Measurements from ENCODE around the gene RAB4A. TPM values are rescaled to one million over a fixed set of nuclear protein-coding genes. Genes with fewer than 3 reads are reported as not detected.

RAB4A gene
- total RNA-seq, 2 experiments from 2014 or later, result 26.7 to 28.7 TPM

DNA sequence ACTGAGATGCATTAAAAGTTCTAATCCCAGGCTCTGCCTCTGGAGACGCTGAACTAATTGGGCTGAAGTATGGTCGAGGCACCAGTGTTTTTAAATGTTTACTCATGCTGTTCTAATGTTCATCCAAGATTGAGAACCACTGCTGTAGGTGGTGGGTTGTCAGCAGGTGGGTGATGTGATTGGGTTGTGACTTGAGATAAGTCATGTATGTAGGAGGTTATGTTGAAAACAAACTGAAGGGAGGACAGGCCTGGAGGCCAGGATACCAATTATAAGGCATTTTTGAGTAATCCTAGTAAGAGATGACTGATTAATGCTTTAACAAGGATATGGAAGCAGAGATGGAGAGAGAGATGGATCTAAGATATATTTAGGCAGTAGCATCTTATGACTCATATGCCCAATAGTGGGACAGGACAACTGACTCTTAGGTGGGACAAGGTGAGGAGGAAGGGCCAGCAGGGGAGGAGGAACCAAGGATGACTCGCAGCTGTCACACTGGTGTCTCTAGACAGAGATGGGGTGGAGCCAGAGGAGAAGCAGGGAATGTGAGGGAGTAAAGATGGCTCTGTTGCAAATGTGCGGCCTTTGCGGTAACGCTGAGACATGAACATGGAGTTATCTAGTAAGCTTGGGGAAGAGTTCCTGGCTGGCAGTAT is 29.3 kb downstream of the RAB4A start:
- H3K27me3 Mint-ChIP-seq, result no peaks in the 10 kb centered on the region
- Histone ChIP-seq H3K27me3 (ENCODE audit: control insufficient read depth in 1 of 2, insufficient read depth in 2 of 2, low read length in 2 of 2) (no peaks in the 10 kb centered on the region), H3K4me3 (ENCODE audit: low read length) (no peak overlapping the region), H3K27ac (ENCODE audit: low read depth in 1 of 2, low read length in 2 of 2) (no peak overlapping the region), H3K36me3 (ENCODE audit: insufficient read depth, low read length) (peaks cover 58% of the 10 kb centered on the region), H3K4me1 (ENCODE audit: insufficient read depth, low read length) (no peaks in the 10 kb centered on the region), H3K9me3 (ENCODE audit: control insufficient read depth in 1 of 2, insufficient read depth in 1 of 2, low read length in 2 of 2) (no peaks in the 10 kb centered on the region)
- ChIA-PET CTCF (no interaction called here), POLR2A (no interaction called here)
- intact Hi-C loops (cut with DNase I, micrococcal nuclease), result no loop called here
- peaks cover 87% of the 10 kb centered on the region for H3K36me3 Mint-ChIP-seq (ENCODE audit: low read depth)
- TF ChIP-seq, protein P1, sequence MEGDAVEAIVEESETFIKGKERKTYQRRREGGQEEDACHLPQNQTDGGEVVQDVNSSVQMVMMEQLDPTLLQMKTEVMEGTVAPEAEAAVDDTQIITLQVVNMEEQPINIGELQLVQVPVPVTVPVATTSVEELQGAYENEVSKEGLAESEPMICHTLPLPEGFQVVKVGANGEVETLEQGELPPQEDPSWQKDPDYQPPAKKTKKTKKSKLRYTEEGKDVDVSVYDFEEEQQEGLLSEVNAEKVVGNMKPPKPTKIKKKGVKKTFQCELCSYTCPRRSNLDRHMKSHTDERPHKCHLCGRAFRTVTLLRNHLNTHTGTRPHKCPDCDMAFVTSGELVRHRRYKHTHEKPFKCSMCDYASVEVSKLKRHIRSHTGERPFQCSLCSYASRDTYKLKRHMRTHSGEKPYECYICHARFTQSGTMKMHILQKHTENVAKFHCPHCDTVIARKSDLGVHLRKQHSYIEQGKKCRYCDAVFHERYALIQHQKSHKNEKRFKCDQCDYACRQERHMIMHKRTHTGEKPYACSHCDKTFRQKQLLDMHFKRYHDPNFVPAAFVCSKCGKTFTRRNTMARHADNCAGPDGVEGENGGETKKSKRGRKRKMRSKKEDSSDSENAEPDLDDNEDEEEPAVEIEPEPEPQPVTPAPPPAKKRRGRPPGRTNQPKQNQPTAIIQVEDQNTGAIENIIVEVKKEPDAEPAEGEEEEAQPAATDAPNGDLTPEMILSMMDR (IDR thresholded peaks at IDR 0.05), result no peak
- no peaks in the 10 kb centered on the region for H3K4me1 Mint-ChIP-seq (ENCODE audit: low read depth)
- no peak overlapping the region for H3K27ac Mint-ChIP-seq
- ATAC-seq (ENCODE audit: poor library complexity), result no peak
- no peaks in the 10 kb centered on the region for H3K9me3 Mint-ChIP-seq
- H3K4me3 Mint-ChIP-seq, result no peak overlapping the region
- no peak for DNase-seq

DNA sequence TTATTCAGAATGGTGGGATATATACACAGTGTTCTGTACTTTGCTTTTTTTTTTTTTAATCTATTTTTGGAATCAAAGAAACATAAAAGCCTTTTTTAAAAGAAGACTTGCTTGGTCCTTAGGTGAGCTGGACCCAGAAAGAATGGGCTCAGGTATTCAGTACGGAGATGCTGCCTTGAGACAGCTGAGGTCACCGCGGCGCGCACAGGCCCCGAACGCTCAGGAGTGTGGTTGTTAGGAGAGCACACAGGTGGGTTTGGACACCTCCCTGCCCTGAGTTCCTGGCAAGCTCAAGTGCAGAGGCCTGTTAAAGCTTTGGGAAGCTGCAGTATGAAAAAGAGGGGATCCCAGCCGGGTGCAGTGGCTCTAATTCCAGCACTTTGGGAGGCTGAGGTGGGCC is 31.8 kb downstream of the RAB4A start:
- no peaks in the 10 kb centered on the region for H3K9me3 ChIP-seq (ENCODE audit: control insufficient read depth in 1 of 2, insufficient read depth in 1 of 2, low read length in 2 of 2)
- no peaks in the 10 kb centered on the region for H3K27me3 Mint-ChIP-seq
- no peaks in the 10 kb centered on the region for H3K9me3 Mint-ChIP-seq
- CTCF ChIA-PET, result no interaction called here
- POLR2A ChIA-PET, result no interaction called here
- no peak overlapping the region for H3K27ac Mint-ChIP-seq
- H3K4me3 ChIP-seq (ENCODE audit: low read length), result no peak overlapping the region
- no peak overlapping the region for H3K4me3 Mint-ChIP-seq
- no peak for DNase-seq
- peaks cover 53% of the 10 kb centered on the region for H3K36me3 ChIP-seq (ENCODE audit: insufficient read depth, low read length)
- no peaks in the 10 kb centered on the region for H3K4me1 ChIP-seq (ENCODE audit: insufficient read depth, low read length)
- no peak for ATAC-seq (ENCODE audit: poor library complexity)
- intact Hi-C loops (cut with DNase I, micrococcal nuclease), result no loop called here
- no peaks in the 10 kb centered on the region for H3K4me1 Mint-ChIP-seq (ENCODE audit: low read depth)
- no peaks in the 10 kb centered on the region for H3K27me3 ChIP-seq (ENCODE audit: control insufficient read depth in 1 of 2, insufficient read depth in 2 of 2, low read length in 2 of 2)
- no peak overlapping the region for H3K27ac ChIP-seq (ENCODE audit: low read depth in 1 of 2, low read length in 2 of 2)
- TF ChIP-seq, protein P1 (IDR thresholded peaks at IDR 0.05), result no peak
- H3K36me3 Mint-ChIP-seq (ENCODE audit: low read depth), result peaks cover 79% of the 10 kb centered on the region

DNA sequence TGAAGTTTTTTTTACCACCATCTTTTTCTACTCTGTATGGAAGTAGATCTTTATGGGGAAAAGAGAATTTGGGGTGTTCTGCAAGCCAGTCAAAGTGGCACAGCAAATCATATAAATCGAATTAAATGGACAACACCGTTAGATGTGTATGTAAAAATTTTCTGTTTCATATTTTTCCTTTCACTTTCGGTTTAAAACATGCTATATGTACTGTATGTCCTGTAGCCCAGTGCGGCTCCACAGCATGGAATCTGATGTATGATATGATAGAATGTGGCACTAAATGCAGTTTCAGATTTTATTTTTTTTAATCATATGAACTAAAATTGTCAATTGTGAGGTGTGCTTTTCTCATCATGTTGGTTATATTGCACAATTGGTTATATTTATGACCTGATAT is 32.9 kb downstream of the RAB4A start:
- no peak for ATAC-seq (ENCODE audit: poor library complexity)
- Histone ChIP-seq H3K4me1 (ENCODE audit: insufficient read depth, low read length) (no peaks in the 10 kb centered on the region), H3K4me3 (ENCODE audit: low read length) (no peak overlapping the region), H3K27ac (ENCODE audit: low read depth in 1 of 2, low read length in 2 of 2) (no peak overlapping the region), H3K36me3 (ENCODE audit: insufficient read depth, low read length) (peaks cover 51% of the 10 kb centered on the region), H3K27me3 (ENCODE audit: control insufficient read depth in 1 of 2, insufficient read depth in 2 of 2, low read length in 2 of 2) (no peaks in the 10 kb centered on the region), H3K9me3 (ENCODE audit: control insufficient read depth in 1 of 2, insufficient read depth in 1 of 2, low read length in 2 of 2) (no peaks in the 10 kb centered on the region)
- no peak overlapping the region for H3K4me3 Mint-ChIP-seq
- H3K4me1 Mint-ChIP-seq (ENCODE audit: low read depth), result no peaks in the 10 kb centered on the region
- CTCF ChIA-PET, result no interaction called here
- TF ChIP-seq, protein P1 (IDR thresholded peaks at IDR 0.05), result no peak
- H3K27me3 Mint-ChIP-seq, result no peaks in the 10 kb centered on the region
- H3K36me3 Mint-ChIP-seq (ENCODE audit: low read depth), result peaks cover 81% of the 10 kb centered on the region
- intact Hi-C loops (cut with DNase I, micrococcal nuclease), result no loop called here
- DNase-seq, result peak in 1 of 14 experiments; percentile 18
- POLR2A ChIA-PET, result no interaction called here
- peak overlapping the region; percentile 15 for H3K27ac Mint-ChIP-seq
- no peaks in the 10 kb centered on the region for H3K9me3 Mint-ChIP-seq
